Esophagus squamous epithelium (tissue), 5 donors: Measurements from ENCODE around the gene QPCTL. TPM values are rescaled to one million over a fixed set of nuclear protein-coding genes. Genes with fewer than 3 reads are reported as not detected.
"Not testable (repeated sequence)": the region's sequence is repeated elsewhere in the genome, so short reads cannot be mapped to it uniquely, and the experiment has no call there.

Source experiments
- DNase-seq: peaks from one replicate; lab custom pipeline; 2025; lab: John Stamatoyannopoulos, UW
- H3K27ac ChIP-seq, 4 donors: fragments of 200-600 bp; sonication (generic); one replicate each; pipeline ENCODE4 v1.5.1; 2016 to 2019; ENCODE audit warnings: mild to moderate bottlenecking in 1 of 4
- H3K27me3 ChIP-seq, 4 donors: fragments of 200-600 bp; sonication (generic); 1 replicate in 3 of 4; 2 replicates in 1 of 4; pipeline versions ENCODE4 v1.5.1 to v1.6.0; 2017 to 2021; ENCODE audit warnings: antibody characterized with exemption in 1 of 4
- H3K36me3 ChIP-seq, 3 donors: fragments of 200-600 bp; sonication (generic); one replicate each; pipeline ENCODE4 v1.5.1; 2016 to 2019
- H3K4me1 ChIP-seq, 3 donors: fragments of 200-600 bp; sonication (generic); one replicate each; pipeline ENCODE4 v1.5.1; 2017 to 2019
- H3K4me3 ChIP-seq, 4 donors: fragments of 200-600 bp; sonication (generic); 1 replicate in 3 of 4; 2 replicates in 1 of 4; pipeline ENCODE4 v1.5.1; 2016 to 2019; ENCODE audit warnings: mild to moderate bottlenecking in 2 of 4, moderate library complexity in 1 of 4
- H3K9me3 ChIP-seq, 3 donors: fragments of 200-600 bp; sonication (generic); one replicate each; pipeline ENCODE4 v1.5.1; 2016 to 2019
- CTCF ChIP-seq, 6 experiments: fragments of 450-650 bp in 4 of 6; fragments of 200-600 bp in 2 of 6; sonication (generic) in 2 of 6; IDR thresholded peaks; one replicate each; pipeline ENCODE4 v1.5.1; 2016 to 2019; ENCODE audit warnings: antibody characterized with exemption in 6 of 6, mild to moderate bottlenecking in 4 of 6, moderate library complexity in 4 of 6
- POLR2A ChIP-seq, 4 donors: fragments of 450-650 bp; IDR thresholded peaks; one replicate each; pipeline ENCODE4 v1.6.1; 2017; ENCODE audit warnings: antibody characterized with exemption in 4 of 4, mild to moderate bottlenecking in 4 of 4, moderate library complexity in 3 of 4
- WGBS, 2 donors: methylation state at CpG; one replicate each; pipeline ENCODE4 v1.1.5; 2018; 5-methylcytosine and 5-hydroxymethylcytosine counted together
- intact Hi-C: fragments of 100-400 bp; cut with DNase I; formaldehyde crosslinking; loops from one replicate; pipeline ENCODE4 v1.15.0; 2022
- total RNA-seq, 4 donors: library from RNA; depleted of rRNA; stranded (reverse); fragments of >200 nt; gene quantifications; one replicate each; pipeline ENCODE4 v1.1.0, GENCODE V29; 2016
- donor health status: DM: yes; HTN: yes; CAD: no.

QPCTL gene
- total RNA-seq, 4 donors from 2014 or later: 3.3 to 6.9 (median 5.5) TPM

DNA sequence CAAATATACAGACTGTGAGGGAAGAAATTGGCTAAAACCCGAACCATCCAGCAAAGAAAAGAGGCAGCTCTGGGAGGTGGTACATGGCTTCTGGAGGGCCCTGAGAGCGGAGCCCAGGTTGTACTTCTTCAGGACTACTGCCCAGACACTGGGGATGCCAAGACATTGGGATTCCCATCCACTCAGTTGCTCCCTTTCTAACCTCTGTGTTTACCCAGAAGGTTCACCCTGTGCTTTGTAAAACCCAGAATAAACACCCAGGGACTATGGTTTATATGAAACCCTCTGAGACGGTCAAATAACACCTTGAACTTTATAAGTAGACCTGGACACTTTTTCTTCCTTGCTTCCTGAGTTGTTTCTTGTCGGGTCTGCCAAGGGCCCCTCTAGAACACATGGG is 50.5 kb downstream of the QPCTL start:
- Histone ChIP-seq H3K27ac (no peak overlapping the region), H3K36me3 (no peaks in the 10 kb centered on the region), H3K27me3 (peaks cover 0 to 11% (median 0%) of the 10 kb centered on the region in 4 donors), H3K4me3 (no peak overlapping the region), H3K9me3 (no peaks in the 10 kb centered on the region), H3K4me1 (no peaks in the 10 kb centered on the region)
- intact Hi-C loops: no loop called here
- DNase-seq: no peak
- 28 to 60% methylated on average over 3 to 4 of the region's 4 CpGs for WGBS, 2 donors
- TF ChIP-seq POLR2A (IDR thresholded peaks at IDR 0.05) (no peak), CTCF (IDR thresholded peaks at IDR 0.05) (no peak)

DNA sequence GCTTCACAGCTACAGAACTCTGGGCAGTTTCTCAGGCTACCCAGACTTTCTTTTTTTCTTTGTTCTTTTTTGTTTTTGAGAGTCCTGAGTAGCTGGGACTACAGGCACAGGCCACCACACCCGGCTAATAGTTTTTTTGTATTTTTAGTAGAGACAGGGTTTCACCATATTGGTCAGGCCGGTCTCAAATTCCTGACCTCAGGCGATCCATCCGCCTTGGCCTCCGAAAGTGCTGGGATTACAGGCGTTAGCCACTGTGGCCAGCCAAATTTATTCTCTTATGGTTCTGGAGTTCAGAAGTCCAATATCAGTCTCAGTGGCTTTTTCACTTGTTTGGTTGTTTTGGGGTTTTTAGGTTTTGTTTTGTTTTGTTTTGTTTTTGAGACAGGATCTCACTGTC is 53.1 kb downstream of the QPCTL start:
- TF ChIP-seq POLR2A (IDR thresholded peaks at IDR 0.05) (no peak), CTCF (IDR thresholded peaks at IDR 0.05) (no peak)
- H3K4me3 ChIP-seq: no peak overlapping the region
- no peak overlapping the region for H3K27ac ChIP-seq
- peaks cover 0 to 11% (median 0%) of the 10 kb centered on the region in 4 donors for H3K27me3 ChIP-seq
- intact Hi-C loops: no loop called here
- H3K36me3 ChIP-seq: no peaks in the 10 kb centered on the region
- no peaks in the 10 kb centered on the region for H3K9me3 ChIP-seq
- no peak for DNase-seq
- 84 to 85% methylated on average over 6 of the region's 6 CpGs for WGBS, 2 donors
- no peaks in the 10 kb centered on the region for H3K4me1 ChIP-seq

- intact Hi-C loops: no loop called here
- Histone ChIP-seq H3K9me3 (no peaks in the 10 kb centered on the region), H3K4me3 (no peak overlapping the region), H3K36me3 (no peaks in the 10 kb centered on the region), H3K27ac (no peak overlapping the region), H3K27me3 (peaks cover 0 to 11% (median 0%) of the 10 kb centered on the region in 4 donors), H3K4me1 (no peaks in the 10 kb centered on the region)
- no peak for DNase-seq
- TF ChIP-seq CTCF (IDR thresholded peaks at IDR 0.05) (no peak), POLR2A (IDR thresholded peaks at IDR 0.05) (no peak)
- WGBS, 2 donors: 73% methylated on average over 5 of the region's 5 CpGs
Measured at GRCh38 chr19:45746866-45747265, 54.4 kb downstream of the QPCTL start.

GRCh38 chr19:45747513-45747912 is 55.0 kb downstream of the QPCTL start:
- TF ChIP-seq CTCF (IDR thresholded peaks at IDR 0.05): no peak
- no peak for TF ChIP-seq POLR2A (IDR thresholded peaks at IDR 0.05)
- Histone ChIP-seq H3K9me3 (no peaks in the 10 kb centered on the region), H3K4me1 (peaks cover 0 to 5% (median 0%) of the 10 kb centered on the region in 3 donors), H3K4me3 (no peak overlapping the region), H3K27me3 (peaks cover 0 to 4% (median 0%) of the 10 kb centered on the region in 4 donors), H3K27ac (no peak overlapping the region), H3K36me3 (no peaks in the 10 kb centered on the region)
- WGBS, 2 donors: 80 to 83% methylated on average over 2 to 4 of the region's 5 CpGs
- intact Hi-C loops: no loop called here
- DNase-seq: no peak

GRCh38 chr19:45751483-45751882 is 59.0 kb downstream of the QPCTL start:
- WGBS, 2 donors: 84 to 85% methylated on average over 10 of the region's 10 CpGs

GRCh38 chr19:45752639-45753038 is 60.2 kb downstream of the QPCTL start:
- Histone ChIP-seq H3K27me3 (no peaks in the 10 kb centered on the region), H3K4me1 (peaks cover 0 to 6% (median 0%) of the 10 kb centered on the region in 3 donors), H3K4me3 (no peak overlapping the region), H3K36me3 (no peaks in the 10 kb centered on the region), H3K9me3 (no peaks in the 10 kb centered on the region), H3K27ac (peak overlapping the region in 1 of 4 donors; percentile 46)
- WGBS, 2 donors: 20 to 57% methylated on average over 10 to 12 of the region's 12 CpGs
- intact Hi-C loops: no loop called here
- TF ChIP-seq POLR2A (IDR thresholded peaks at IDR 0.05): no peak
- no peak for TF ChIP-seq CTCF (IDR thresholded peaks at IDR 0.05)
- DNase-seq: no peak

More at GRCh38 chr19:45751483-45751882, 59.0 kb downstream of the QPCTL start:
- H3K27ac ChIP-seq, H3K27me3 ChIP-seq, intact Hi-C loops, H3K4me1 ChIP-seq, H3K36me3 ChIP-seq, H3K4me3 ChIP-seq, DNase-seq, H3K9me3 ChIP-seq: not testable (repeated sequence)
